Measurements from ENCODE around the gene D2HGDH. TPM values are rescaled to one million over a fixed set of nuclear protein-coding genes. Genes with fewer than 3 reads are reported as not detected.
A peak's percentile ranks its signal among the peaks of the same experiment; 100 is the strongest.
"Not testable (repeated sequence)": the region's sequence is repeated elsewhere in the genome, so short reads cannot be mapped to it uniquely, and the experiment has no call there.

Gene D2HGDH
- total RNA-seq, 1 experiment from 2014 or later: 10.0 TPM

DNA sequence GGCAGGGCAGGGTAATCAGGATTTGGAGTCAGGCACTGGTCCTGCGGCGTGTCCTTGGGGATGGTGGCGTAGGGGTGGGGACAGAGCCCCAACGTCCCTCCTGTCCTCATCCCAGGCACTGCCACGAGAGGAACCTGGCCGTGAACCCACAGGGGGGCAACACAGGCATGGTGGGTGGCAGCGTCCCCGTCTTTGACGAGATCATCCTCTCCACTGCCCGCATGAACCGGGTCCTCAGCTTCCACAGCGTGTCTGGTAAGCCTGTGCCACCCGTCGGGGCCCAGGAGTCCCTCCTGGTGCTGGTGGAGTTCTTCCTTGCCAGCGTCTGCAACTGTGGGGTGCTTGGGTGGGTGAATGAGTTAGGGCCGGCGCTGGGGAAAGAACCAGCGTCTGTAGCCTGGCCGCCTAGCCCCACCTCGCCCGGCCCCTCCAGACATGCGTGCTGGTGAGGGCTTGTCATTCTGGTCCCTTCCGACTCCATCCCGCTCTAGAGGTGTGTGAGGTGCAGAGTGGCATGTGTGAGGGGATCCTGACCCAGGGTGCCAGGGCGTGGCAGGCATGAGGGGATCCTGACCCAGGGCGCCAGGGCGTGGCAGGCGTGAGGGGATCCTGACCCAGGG, 8.0 kb downstream of the D2HGDH start:
- no peaks in the 10 kb centered on the region for H3K23me2 ChIP-seq (ENCODE audit: insufficient read length, low read depth, low read length, poor library complexity, severe bottlenecking)
- H3K23ac ChIP-seq (ENCODE audit: insufficient read length, low read depth, low read length): no peak overlapping the region
- H3K27me3 ChIP-seq (ENCODE audit: insufficient read depth, low read length): no peaks in the 10 kb centered on the region
- no peak overlapping the region for H3T11ph ChIP-seq (ENCODE audit: low read length)
- H3K9ac ChIP-seq (ENCODE audit: extremely low read depth, insufficient read length, low read length): no peak overlapping the region
- WGBS (ENCODE audit: extremely low coverage, insufficient read length, low lambda C conversion rate): no CpG with 5 or more reads among the region's 28 CpGs
- no peak overlapping the region for H3K56ac ChIP-seq (ENCODE audit: insufficient read length, low read depth, low read length)
- no peak overlapping the region for H4K8ac ChIP-seq (replicated peaks; ENCODE audit: insufficient read length, low read depth, low read length)
- H3K4me1 ChIP-seq (ENCODE audit: insufficient read depth, low read length): no peaks in the 10 kb centered on the region
- peak overlapping the region in 1 of 3 experiments; percentile 40; a peak in 1 of 7 replicates for H3K27ac Mint-ChIP-seq
- no peaks in the 10 kb centered on the region for H3K4me1 Mint-ChIP-seq
- H3K27ac ChIP-seq (ENCODE audit: insufficient read length, low read depth, low read length): no peak overlapping the region
- H2AK5ac ChIP-seq (ENCODE audit: insufficient read length, low read length): no peak overlapping the region
- no peaks in the 10 kb centered on the region for H3K79me1 ChIP-seq (ENCODE audit: insufficient read depth, low read depth, low read length, poor library complexity, severe bottlenecking)
- H3K9me3 ChIP-seq (ENCODE audit: control insufficient read depth, low read depth, low read length): no peaks in the 10 kb centered on the region
- no peak for DNase-seq
- H2BK20ac ChIP-seq (ENCODE audit: low read depth, low read length, poor library complexity, severe bottlenecking): no peak overlapping the region
- no peaks in the 10 kb centered on the region for H3K27me3 Mint-ChIP-seq (ENCODE audit: low read depth)
- peaks cover 16 to 28% (median 24%) of the 10 kb centered on the region in 3 experiments; a peak in 6 of 7 replicates for H3K36me3 Mint-ChIP-seq (ENCODE audit: insufficient read depth in 1 of 3, low read depth in 3 of 3)
- H3K9me3 Mint-ChIP-seq: no peaks in the 10 kb centered on the region; a peak in 2 of 5 replicates
- H4K91ac ChIP-seq (ENCODE audit: insufficient read length, low read depth, low read length): no peak overlapping the region
- no peak overlapping the region for H2BK12ac ChIP-seq (ENCODE audit: insufficient read length, low read depth, low read length)
- no peaks in the 10 kb centered on the region for H4K20me1 ChIP-seq (ENCODE audit: control insufficient read depth, insufficient read depth, insufficient read length)
- H3K79me2 ChIP-seq (ENCODE audit: insufficient read depth, low read length): no peaks in the 10 kb centered on the region
- H2AFZ ChIP-seq (ENCODE audit: low read length): no peak overlapping the region
- no peak overlapping the region for H4K5ac ChIP-seq (ENCODE audit: insufficient read length, low read depth, low read length)
- no peak overlapping the region for H3K18ac ChIP-seq (ENCODE audit: insufficient read length, low read depth, low read length)
- no peak overlapping the region for H2BK120ac ChIP-seq (ENCODE audit: low read depth, low read length, poor library complexity, severe bottlenecking)
- no peak overlapping the region for H2BK15ac ChIP-seq (ENCODE audit: low read depth, low read length)
- TF ChIP-seq, protein P1, sequence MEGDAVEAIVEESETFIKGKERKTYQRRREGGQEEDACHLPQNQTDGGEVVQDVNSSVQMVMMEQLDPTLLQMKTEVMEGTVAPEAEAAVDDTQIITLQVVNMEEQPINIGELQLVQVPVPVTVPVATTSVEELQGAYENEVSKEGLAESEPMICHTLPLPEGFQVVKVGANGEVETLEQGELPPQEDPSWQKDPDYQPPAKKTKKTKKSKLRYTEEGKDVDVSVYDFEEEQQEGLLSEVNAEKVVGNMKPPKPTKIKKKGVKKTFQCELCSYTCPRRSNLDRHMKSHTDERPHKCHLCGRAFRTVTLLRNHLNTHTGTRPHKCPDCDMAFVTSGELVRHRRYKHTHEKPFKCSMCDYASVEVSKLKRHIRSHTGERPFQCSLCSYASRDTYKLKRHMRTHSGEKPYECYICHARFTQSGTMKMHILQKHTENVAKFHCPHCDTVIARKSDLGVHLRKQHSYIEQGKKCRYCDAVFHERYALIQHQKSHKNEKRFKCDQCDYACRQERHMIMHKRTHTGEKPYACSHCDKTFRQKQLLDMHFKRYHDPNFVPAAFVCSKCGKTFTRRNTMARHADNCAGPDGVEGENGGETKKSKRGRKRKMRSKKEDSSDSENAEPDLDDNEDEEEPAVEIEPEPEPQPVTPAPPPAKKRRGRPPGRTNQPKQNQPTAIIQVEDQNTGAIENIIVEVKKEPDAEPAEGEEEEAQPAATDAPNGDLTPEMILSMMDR (conservative IDR thresholded peaks at IDR 0.05): no peak
- H3K14ac ChIP-seq (ENCODE audit: insufficient read depth, low read length): no peak overlapping the region
- H3K4ac ChIP-seq (ENCODE audit: low read depth, low read length): no peak overlapping the region
- no peak overlapping the region for H2BK5ac ChIP-seq (ENCODE audit: insufficient read length, low read length)
- no peak overlapping the region for H3K4me2 ChIP-seq (ENCODE audit: insufficient read depth, insufficient read length, low read length)
- H3K4me3 Mint-ChIP-seq: no peak overlapping the region

DNA sequence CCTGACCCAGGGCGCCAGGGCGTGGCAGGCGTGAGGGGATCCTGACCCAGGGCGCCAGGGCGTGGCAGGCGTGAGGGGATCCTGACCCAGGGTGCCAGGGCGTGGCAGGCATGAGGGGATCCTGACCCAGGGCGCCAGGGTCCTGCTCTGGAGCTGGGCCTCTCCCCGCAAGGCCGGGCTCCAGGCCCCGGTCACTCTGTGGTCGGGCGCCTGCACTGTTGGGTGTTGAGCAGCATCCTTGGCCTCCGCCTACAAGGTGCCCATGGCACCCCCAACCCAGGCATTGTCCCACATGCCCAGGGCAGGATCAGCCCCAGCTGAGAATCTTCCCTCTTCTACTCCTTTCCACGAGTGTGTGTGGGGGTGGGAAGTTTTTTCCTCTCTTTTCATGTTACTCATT, 8.6 kb downstream of the D2HGDH start:
- not testable (repeated sequence) for H4K5ac ChIP-seq (ENCODE audit: insufficient read length, low read depth, low read length); H3K9me3 Mint-ChIP-seq; H3K27me3 ChIP-seq (ENCODE audit: insufficient read depth, low read length); H3K23me2 ChIP-seq (ENCODE audit: insufficient read length, low read depth, low read length, poor library complexity, severe bottlenecking); H4K20me1 ChIP-seq (ENCODE audit: control insufficient read depth, insufficient read depth, insufficient read length); H3K9me3 ChIP-seq (ENCODE audit: control insufficient read depth, low read depth, low read length); H3K4me2 ChIP-seq (ENCODE audit: insufficient read depth, insufficient read length, low read length); H3K18ac ChIP-seq (ENCODE audit: insufficient read length, low read depth, low read length); DNase-seq; H3T11ph ChIP-seq (ENCODE audit: low read length); H2AFZ ChIP-seq (ENCODE audit: low read length); H3K4me1 Mint-ChIP-seq; H3K79me2 ChIP-seq (ENCODE audit: insufficient read depth, low read length); H3K23ac ChIP-seq (ENCODE audit: insufficient read length, low read depth, low read length); H3K27me3 Mint-ChIP-seq (ENCODE audit: low read depth); H3K14ac ChIP-seq (ENCODE audit: insufficient read depth, low read length); H3K4me3 Mint-ChIP-seq; H2BK120ac ChIP-seq (ENCODE audit: low read depth, low read length, poor library complexity, severe bottlenecking); H2BK5ac ChIP-seq (ENCODE audit: insufficient read length, low read length); H4K8ac ChIP-seq (replicated peaks; ENCODE audit: insufficient read length, low read depth, low read length); H4K91ac ChIP-seq (ENCODE audit: insufficient read length, low read depth, low read length); H3K56ac ChIP-seq (ENCODE audit: insufficient read length, low read depth, low read length); H2AK5ac ChIP-seq (ENCODE audit: insufficient read length, low read length); H2BK12ac ChIP-seq (ENCODE audit: insufficient read length, low read depth, low read length); H3K9ac ChIP-seq (ENCODE audit: extremely low read depth, insufficient read length, low read length); H3K4ac ChIP-seq (ENCODE audit: low read depth, low read length); H3K4me1 ChIP-seq (ENCODE audit: insufficient read depth, low read length); H3K27ac ChIP-seq (ENCODE audit: insufficient read length, low read depth, low read length); H2BK15ac ChIP-seq (ENCODE audit: low read depth, low read length); H2BK20ac ChIP-seq (ENCODE audit: low read depth, low read length, poor library complexity, severe bottlenecking); H3K79me1 ChIP-seq (ENCODE audit: insufficient read depth, low read depth, low read length, poor library complexity, severe bottlenecking)
- WGBS (ENCODE audit: extremely low coverage, insufficient read length, low lambda C conversion rate): no CpG with 5 or more reads among the region's 15 CpGs
- Mint-ChIP-seq H3K27ac (peak overlapping the region in 1 of 3 experiments; percentile 13; a peak in 1 of 7 replicates), H3K36me3 (ENCODE audit: insufficient read depth in 1 of 3, low read depth in 3 of 3) (peaks cover 16 to 28% (median 24%) of the 10 kb centered on the region in 3 experiments; a peak in 6 of 7 replicates)
